Stimulated activated memory B cell treated with anti-CD40 and anti-IgM and Interleukin-4, amounts not matched to agents 10 μg/mL and 1 μg/mL and 100 μg/mL, for 72 hours (primary cell): ENCODE data around the gene NDUFS1.
"Not testable (repeated sequence)": the region's sequence is repeated elsewhere in the genome, so short reads cannot be mapped to it uniquely, and the experiment has no call there.

Experiments used
- ATAC-seq: fragments of 150-1000 bp; cut with Tn5 transposase; 2 replicates; pipeline ENCODE4 v1.10.0; 2021
- H3K27ac Mint-ChIP-seq: one replicate; pipeline ENCODE4 v1.8.0; 2022; ENCODE audit warnings: mild to moderate bottlenecking, mixed read lengths
- H3K27me3 Mint-ChIP-seq: one replicate; pipeline ENCODE4 v1.8.0; 2022; ENCODE audit warnings: mixed read lengths
- H3K36me3 Mint-ChIP-seq: one replicate; pipeline ENCODE4 v1.8.0; 2022; ENCODE audit warnings: mixed read lengths
- H3K4me1 Mint-ChIP-seq: one replicate; pipeline ENCODE4 v1.8.0; 2022; ENCODE audit warnings: mixed read lengths
- H3K4me3 Mint-ChIP-seq: one replicate; pipeline ENCODE4 v1.8.0; 2022; ENCODE audit warnings: mild to moderate bottlenecking, moderate library complexity, mixed read lengths
- H3K9me3 Mint-ChIP-seq: one replicate; pipeline ENCODE4 v1.8.0; 2022; ENCODE audit warnings: mixed read lengths

The NDUFS1 gene

DNA sequence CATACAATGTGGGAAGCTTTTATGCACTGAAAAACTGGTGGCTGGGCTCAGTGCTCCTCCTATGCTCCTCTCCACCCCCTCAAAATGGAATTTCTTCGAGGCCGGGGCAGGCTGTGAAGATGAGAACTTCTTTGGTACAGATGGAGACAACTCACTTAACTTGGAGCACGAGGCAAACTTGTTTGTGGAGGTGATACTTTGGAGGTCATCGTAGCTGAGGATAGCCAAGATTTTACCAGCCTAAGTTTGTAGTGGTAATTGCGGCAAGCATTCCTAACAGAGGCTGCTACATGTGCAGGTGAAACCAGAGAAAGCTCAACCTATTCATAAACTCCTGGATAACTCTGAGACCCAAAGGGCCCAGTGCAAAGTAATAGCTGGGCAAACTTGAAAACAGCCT, 13.6 kb downstream of the NDUFS1 start:
- Mint-ChIP-seq H3K9me3 (no peaks in the 10 kb centered on the region), H3K36me3 (peaks cover 49% of the 10 kb centered on the region), H3K4me3 (no peak overlapping the region), H3K27ac (no peak overlapping the region), H3K4me1 (peaks cover 5% of the 10 kb centered on the region), H3K27me3 (no peaks in the 10 kb centered on the region)
- no peak for ATAC-seq

DNA sequence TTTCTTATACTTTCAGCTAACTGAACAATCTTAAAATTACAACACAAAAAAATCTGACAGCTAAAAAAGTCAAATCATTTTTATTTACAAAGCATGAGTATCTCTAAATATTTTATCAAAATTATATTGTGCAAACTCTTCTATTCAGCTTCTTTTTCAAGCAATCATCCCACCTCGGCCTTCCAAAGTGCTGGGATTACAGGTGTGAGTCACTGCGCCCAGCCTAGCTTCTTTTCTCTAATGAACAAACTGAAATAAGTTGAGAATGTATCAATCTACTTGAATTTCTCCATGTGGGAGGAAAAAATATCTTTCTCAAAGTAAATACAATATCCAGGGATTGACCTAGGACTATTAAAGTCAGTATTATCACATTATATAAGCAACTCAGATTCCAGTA, 14.9 kb downstream of the NDUFS1 start:
- no peaks in the 10 kb centered on the region for H3K4me1 Mint-ChIP-seq
- no peaks in the 10 kb centered on the region for H3K27me3 Mint-ChIP-seq
- no peak overlapping the region for H3K27ac Mint-ChIP-seq
- H3K36me3 Mint-ChIP-seq = peaks cover 39% of the 10 kb centered on the region
- H3K4me3 Mint-ChIP-seq = no peak overlapping the region
- H3K9me3 Mint-ChIP-seq = no peaks in the 10 kb centered on the region
- no peak for ATAC-seq

DNA sequence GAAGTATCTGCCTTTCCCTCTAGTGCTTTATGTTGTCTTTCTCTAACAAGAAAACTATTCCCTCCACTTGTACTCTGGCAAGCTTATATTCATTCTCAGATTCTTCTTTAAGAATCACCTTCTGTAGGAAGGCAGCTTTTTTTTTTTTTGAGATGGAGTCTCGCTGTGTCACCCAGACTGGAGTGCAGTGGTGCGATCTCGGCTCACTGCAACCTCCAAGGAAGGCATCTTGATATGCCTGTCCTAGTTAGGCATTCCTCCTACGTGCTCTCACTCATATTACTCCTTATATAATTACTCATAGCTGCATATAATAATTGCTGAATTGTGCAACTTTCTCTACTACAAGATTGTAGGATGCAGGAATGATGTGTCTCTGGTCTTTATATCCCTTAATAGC, 15.8 kb downstream of the NDUFS1 start:
- Mint-ChIP-seq H3K27me3 (no peaks in the 10 kb centered on the region), H3K9me3 (no peaks in the 10 kb centered on the region), H3K27ac (no peak overlapping the region), H3K36me3 (peaks cover 33% of the 10 kb centered on the region), H3K4me3 (no peak overlapping the region), H3K4me1 (no peaks in the 10 kb centered on the region)
- no peak for ATAC-seq

GRCh38 chr2:206127656-206128055, 31.6 kb downstream of the NDUFS1 start:
- H3K27me3 Mint-ChIP-seq = no peaks in the 10 kb centered on the region
- H3K27ac Mint-ChIP-seq = no peak overlapping the region
- ATAC-seq = no peak
- H3K9me3 Mint-ChIP-seq = no peaks in the 10 kb centered on the region
- no peaks in the 10 kb centered on the region for H3K4me1 Mint-ChIP-seq
- peaks cover 21% of the 10 kb centered on the region for H3K36me3 Mint-ChIP-seq
- H3K4me3 Mint-ChIP-seq = no peak overlapping the region

- Mint-ChIP-seq H3K36me3 (peaks cover 36% of the 10 kb centered on the region), H3K4me1 (no peaks in the 10 kb centered on the region), H3K4me3 (no peak overlapping the region), H3K9me3 (peaks cover 3% of the 10 kb centered on the region), H3K27ac (no peak overlapping the region), H3K27me3 (no peaks in the 10 kb centered on the region)
- ATAC-seq = no peak
Observed at GRCh38 chr2:206125901-206126300, 33.3 kb downstream of the NDUFS1 start.

- H3K27me3 Mint-ChIP-seq, ATAC-seq, H3K4me3 Mint-ChIP-seq, H3K9me3 Mint-ChIP-seq, H3K27ac Mint-ChIP-seq, H3K4me1 Mint-ChIP-seq: not testable (repeated sequence)
- H3K36me3 Mint-ChIP-seq = peaks cover 37% of the 10 kb centered on the region
Observed at GRCh38 chr2:206122569-206122968, 36.7 kb downstream of the NDUFS1 start.

DNA sequence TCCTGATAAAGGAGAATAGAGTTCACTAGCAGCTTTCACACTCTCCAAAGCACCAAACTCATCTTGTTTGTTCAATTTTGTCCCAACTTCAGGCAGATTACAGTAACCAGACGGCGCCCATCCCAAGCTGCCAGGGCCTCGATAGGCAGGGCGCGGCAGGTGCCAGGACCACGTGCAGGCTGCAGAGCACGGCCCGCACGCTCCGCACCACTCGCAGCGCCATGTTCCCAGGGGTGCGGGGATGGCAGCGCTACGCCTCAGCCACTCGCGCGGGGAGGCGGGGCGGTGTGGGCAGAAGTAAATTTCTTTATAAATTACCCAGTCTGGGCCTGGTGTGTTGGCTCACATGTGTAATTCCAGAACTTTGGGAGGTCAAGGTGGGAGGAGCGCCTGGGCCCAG, 43.0 kb downstream of the NDUFS1 start:
- H3K36me3 Mint-ChIP-seq = peaks cover 40% of the 10 kb centered on the region

DNA sequence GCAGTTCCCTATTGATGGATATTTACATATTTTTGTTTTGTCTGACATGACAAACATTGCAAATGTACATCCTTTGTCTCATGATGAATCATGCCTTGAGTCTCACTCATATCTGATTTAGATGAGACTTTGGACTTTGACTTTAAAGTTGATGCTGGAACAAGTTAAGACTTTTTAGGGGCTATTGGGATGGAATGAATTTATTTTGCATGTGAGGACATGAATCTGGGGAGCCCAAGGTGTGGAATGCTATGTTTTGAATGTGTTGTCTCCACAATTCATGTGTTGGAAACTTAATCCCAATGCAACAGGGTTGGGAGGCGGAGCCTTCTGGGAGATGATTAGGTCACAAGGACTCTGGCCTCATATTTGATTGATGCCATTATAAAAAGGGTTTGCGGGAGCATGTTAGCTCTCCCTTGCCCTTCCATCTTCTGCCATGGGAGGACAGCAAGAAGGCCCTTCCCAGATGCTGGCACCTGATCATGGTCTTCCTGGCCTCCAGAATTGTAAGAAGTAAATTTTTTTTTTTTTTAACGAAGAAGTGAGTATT, 44.1 kb downstream of the NDUFS1 start:
- no peak for ATAC-seq
- no peaks in the 10 kb centered on the region for H3K4me1 Mint-ChIP-seq
- H3K27ac Mint-ChIP-seq = no peak overlapping the region

More for the DNA sequence above, 43.0 kb downstream of the NDUFS1 start:
- Mint-ChIP-seq H3K27ac (no peak overlapping the region), H3K4me3 (no peak overlapping the region), H3K9me3 (peaks cover 3% of the 10 kb centered on the region), H3K27me3 (no peaks in the 10 kb centered on the region), H3K4me1 (no peaks in the 10 kb centered on the region)
- no peak for ATAC-seq

DNA sequence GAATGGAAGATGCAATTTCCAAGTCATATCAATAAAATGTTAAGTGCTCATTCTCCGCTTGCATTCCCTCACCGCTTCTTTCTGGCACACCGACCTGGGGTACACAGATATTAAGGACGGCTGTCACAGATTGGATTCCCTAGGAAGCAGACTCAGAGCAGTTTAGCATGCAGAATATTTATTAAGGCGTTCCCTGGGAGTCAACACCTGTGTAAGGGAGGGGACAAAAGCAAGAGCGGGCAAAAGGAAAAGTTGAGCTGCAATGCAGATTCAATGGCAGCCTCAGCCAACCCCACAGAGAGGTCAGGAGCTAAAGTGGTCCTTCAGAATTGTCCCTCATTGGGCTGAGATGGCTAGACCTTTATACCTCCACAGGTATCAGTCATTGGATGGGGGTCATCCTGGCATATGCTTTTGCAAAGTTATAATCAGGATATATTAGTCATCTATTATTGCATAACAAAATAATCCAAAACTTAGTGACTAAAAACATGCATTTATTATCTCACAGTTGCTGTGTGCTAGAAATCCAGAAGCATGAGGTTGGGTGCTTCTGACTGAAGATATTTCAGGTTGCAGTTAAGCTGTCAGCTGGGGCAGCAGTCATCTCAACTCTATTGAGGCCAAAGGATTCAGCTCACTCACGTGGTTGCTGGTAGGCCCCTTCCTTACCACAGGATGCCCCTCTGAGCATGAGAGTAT, 46.2 kb downstream of the NDUFS1 start:
- no peaks in the 10 kb centered on the region for H3K9me3 Mint-ChIP-seq
- H3K27ac Mint-ChIP-seq = no peak overlapping the region
- H3K27me3 Mint-ChIP-seq = no peaks in the 10 kb centered on the region
- no peak overlapping the region for H3K4me3 Mint-ChIP-seq
- peaks cover 24% of the 10 kb centered on the region for H3K36me3 Mint-ChIP-seq
- no peak for ATAC-seq
- no peaks in the 10 kb centered on the region for H3K4me1 Mint-ChIP-seq

More for the DNA sequence above, 44.1 kb downstream of the NDUFS1 start:
- Mint-ChIP-seq H3K27me3 (no peaks in the 10 kb centered on the region), H3K36me3 (peaks cover 28% of the 10 kb centered on the region), H3K9me3 (no peaks in the 10 kb centered on the region), H3K4me3 (no peak overlapping the region)

GRCh38 chr2:206112108-206112507, 47.1 kb downstream of the NDUFS1 start:
- Mint-ChIP-seq H3K9me3 (no peaks in the 10 kb centered on the region), H3K4me3 (no peak overlapping the region), H3K4me1 (no peaks in the 10 kb centered on the region), H3K36me3 (peaks cover 24% of the 10 kb centered on the region), H3K27me3 (no peaks in the 10 kb centered on the region), H3K27ac (no peak overlapping the region)
- ATAC-seq = no peak

DNA sequence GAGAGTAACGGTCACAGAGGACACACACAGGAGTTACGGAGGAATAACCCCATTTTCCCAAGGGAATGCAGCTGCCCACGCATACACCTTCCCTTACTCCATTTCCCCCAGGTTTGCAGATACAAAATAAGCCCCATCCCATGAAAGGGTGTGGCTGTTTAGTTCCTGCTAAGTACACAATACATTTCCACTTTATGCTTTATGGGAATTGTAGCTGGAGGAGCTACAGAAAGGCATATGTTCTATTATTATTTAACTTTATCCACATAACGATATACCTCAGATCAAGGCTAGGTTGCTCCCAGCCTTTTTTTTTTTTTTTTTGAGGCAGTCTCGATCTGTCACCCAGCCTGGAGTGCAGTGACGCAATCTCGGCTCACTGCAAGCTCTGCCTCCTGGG, 50.5 kb downstream of the NDUFS1 start:
- Mint-ChIP-seq H3K27me3 (no peaks in the 10 kb centered on the region), H3K27ac (no peak overlapping the region)
- ATAC-seq = no peak

DNA sequence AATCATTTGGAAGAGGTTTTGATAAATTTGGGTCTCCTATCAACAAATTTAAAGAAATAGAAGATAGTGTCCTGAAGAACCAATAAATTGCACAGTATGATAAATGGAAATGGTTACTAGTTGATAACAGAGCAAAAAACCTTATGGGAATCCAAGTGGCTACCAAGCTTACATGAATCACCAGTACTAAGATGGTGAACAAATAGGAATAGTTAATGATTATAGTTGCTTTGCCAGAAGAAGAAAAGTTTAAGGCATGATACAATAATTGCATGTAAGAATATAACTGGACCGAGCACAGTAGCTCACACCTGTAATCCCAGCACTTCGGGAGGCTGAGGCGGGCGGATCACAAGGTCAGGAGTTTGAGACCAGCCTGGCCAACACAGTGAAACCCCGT, 53.7 kb downstream of the NDUFS1 start:
- H3K27me3 Mint-ChIP-seq = no peaks in the 10 kb centered on the region
- H3K9me3 Mint-ChIP-seq = no peaks in the 10 kb centered on the region
- H3K36me3 Mint-ChIP-seq = no peaks in the 10 kb centered on the region
- H3K27ac Mint-ChIP-seq = no peak overlapping the region
- no peak overlapping the region for H3K4me3 Mint-ChIP-seq
- H3K4me1 Mint-ChIP-seq = no peaks in the 10 kb centered on the region
- ATAC-seq = no peak

More for the DNA sequence above, 50.5 kb downstream of the NDUFS1 start:
- Mint-ChIP-seq H3K36me3 (peaks cover 11% of the 10 kb centered on the region), H3K9me3 (no peaks in the 10 kb centered on the region), H3K4me1 (no peaks in the 10 kb centered on the region), H3K4me3 (no peak overlapping the region)

DNA sequence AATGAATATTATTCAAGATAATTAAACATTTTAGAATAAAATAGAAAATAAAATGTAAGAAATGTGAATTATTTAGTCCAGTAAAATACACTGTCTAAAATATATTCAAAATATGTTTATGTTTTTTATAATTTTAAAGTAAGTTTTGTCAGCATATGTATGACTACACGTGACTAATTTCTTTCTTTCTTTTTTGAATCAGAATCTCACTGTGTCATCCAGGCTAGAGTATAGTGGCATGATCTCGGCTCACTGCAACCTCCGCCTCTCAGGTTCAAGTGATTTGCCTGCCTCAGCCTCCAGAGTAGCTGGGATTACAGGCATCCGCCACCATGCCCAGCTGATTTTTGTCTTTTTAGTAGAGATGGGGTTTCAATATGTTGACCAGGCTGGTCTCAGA, 54.2 kb downstream of the NDUFS1 start:
- H3K4me3 Mint-ChIP-seq = no peak overlapping the region
- no peaks in the 10 kb centered on the region for H3K9me3 Mint-ChIP-seq
- ATAC-seq = no peak
- no peaks in the 10 kb centered on the region for H3K36me3 Mint-ChIP-seq
- H3K27me3 Mint-ChIP-seq = no peaks in the 10 kb centered on the region
- no peaks in the 10 kb centered on the region for H3K4me1 Mint-ChIP-seq
- H3K27ac Mint-ChIP-seq = no peak overlapping the region

- H3K9me3 Mint-ChIP-seq, H3K4me1 Mint-ChIP-seq, H3K36me3 Mint-ChIP-seq, ATAC-seq, H3K27ac Mint-ChIP-seq, H3K4me3 Mint-ChIP-seq, H3K27me3 Mint-ChIP-seq: not testable (repeated sequence)
Observed at GRCh38 chr2:206098872-206099271, 60.4 kb downstream of the NDUFS1 start.

DNA sequence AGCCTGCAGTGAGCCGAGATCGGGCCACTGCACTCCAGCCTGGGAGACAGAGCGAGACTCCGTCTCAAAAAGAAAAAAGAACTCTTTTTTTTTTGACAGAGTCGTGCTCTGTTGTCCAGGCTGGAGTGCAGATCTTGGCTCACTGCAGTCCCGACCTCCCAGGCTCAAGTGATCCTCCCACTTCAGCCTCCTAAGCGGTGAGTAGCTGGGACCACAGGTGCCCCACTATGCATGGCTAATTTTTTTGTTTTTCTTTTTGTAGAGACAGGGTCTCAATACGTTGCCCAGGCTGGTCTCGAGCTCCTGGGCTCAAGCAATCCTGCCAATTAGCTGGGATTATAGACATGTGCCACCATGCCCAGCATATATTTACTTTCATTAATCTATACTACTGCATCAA, 60.8 kb downstream of the NDUFS1 start:
- H3K4me1 Mint-ChIP-seq = no peaks in the 10 kb centered on the region
- H3K27me3 Mint-ChIP-seq = no peaks in the 10 kb centered on the region
- no peak for ATAC-seq
- no peak overlapping the region for H3K27ac Mint-ChIP-seq
- H3K9me3 Mint-ChIP-seq = no peaks in the 10 kb centered on the region
- H3K36me3 Mint-ChIP-seq = peaks cover 1% of the 10 kb centered on the region
- no peak overlapping the region for H3K4me3 Mint-ChIP-seq

DNA sequence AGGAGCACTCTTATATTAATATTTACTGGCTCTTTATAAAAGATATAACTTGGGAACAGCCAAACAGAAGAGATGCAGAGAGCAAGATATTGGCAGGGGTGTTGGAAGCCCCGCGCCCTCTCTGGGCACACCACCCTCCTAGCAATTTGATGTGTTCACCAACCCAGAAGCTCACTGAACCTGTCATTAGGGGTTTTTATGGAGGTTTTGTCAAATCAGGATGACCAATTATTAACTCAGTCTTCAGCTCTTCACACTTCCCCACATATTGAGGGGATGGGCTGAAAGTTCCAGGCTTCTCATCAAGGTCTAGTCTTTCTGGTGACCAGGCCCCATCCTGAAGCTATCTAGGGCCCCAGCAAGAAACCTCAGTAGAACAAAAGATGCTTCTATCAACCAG, 62.4 kb downstream of the NDUFS1 start:
- no peak for ATAC-seq
- H3K36me3 Mint-ChIP-seq = peaks cover 5% of the 10 kb centered on the region

More for the DNA sequence above, 62.4 kb downstream of the NDUFS1 start:
- Mint-ChIP-seq H3K27me3 (no peaks in the 10 kb centered on the region), H3K4me1 (no peaks in the 10 kb centered on the region), H3K27ac (no peak overlapping the region), H3K4me3 (no peak overlapping the region), H3K9me3 (no peaks in the 10 kb centered on the region)
